Right kidney (tissue), 1 donor: Measurements from ENCODE around the gene CUL4A.
A peak's percentile ranks its signal among the peaks of the same experiment; 100 is the strongest.
"Not testable (repeated sequence)": the region's sequence is repeated elsewhere in the genome, so short reads cannot be mapped to it uniquely, and the experiment has no call there.

ENCODE experiments used
- DNase-seq: peaks from one replicate; pipeline ENCODE4 v3.0.0-alpha.2; 2016

The CUL4A gene

DNA sequence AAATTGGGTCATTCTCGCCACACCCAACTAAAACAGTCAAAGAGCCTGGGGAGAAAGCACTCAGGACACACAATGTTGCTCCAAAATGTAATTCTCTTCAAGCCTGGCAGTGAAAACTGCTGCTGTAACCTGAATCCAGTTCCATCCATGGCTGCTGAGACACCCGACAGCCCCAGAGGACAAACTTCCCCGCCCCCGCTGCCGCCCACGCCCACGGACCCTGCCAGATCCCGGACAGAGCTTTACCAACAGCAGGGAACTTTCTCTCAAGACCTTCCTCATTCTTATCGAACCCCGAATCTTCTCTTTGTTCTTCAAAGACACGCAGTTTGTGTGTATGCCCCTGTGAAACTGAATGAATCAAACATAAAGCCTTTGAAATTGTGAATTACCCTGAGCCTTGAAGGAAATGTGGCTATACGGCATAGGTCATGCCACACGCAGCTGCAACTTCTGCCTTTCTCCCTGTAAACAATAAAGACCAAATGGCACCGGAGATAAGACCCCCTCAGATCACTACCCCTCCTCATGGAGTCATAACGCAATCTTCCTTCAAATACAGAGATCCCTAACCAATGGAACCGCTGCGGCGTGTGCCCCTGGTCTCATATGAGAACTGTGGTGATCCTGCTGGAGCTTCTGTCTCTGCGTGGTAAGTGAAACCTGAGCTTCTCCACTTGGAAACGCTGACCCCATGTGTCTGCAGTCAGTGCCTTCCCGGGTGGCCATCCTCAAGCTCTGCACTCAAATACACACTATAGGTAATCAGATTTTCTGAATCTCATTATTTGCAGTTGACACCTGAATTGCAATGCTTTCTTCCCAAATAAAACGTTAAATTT lies 82.8 kb downstream of the CUL4A start:
- peak; percentile 61 for DNase-seq

DNA sequence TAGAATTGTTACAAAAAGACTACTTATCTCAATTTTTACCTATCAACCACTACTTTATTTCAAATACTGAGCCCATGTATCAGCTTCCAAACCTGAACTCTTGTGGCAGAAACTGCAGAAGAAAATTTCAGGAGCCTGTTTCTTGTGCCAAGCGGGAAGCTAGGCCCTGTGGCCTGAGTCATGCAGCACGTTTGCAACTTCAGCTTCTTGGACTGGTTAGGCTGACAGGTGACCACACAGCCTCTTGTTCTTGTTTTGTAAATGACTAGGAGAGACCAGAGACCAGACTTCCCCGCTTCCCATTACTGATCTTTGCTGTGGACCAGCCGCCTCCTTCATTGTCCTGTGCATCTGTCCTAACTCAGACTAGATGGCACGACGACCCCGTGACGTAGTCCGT lies 84.3 kb downstream of the CUL4A start:
- no peak for DNase-seq

DNA sequence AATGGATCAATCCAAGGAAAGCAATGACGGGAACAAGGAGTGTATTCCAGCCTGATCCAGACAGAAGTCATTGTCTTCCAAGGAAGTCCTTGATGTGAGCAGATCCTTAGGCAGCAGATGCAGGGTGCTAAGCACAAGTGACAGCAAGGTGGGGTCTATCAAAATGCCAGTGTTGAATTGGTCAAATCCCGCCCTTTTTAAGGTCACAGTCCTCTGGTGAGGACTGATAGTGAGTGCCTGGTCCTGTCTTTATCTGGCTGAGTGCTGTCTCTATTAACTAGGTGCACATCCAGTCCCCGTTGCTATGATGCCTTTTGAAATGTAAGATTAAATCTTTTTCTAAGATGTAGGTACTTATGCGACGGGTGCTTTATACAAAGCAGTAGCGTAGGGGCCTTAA lies 86.4 kb downstream of the CUL4A start:
- no peak for DNase-seq

DNA sequence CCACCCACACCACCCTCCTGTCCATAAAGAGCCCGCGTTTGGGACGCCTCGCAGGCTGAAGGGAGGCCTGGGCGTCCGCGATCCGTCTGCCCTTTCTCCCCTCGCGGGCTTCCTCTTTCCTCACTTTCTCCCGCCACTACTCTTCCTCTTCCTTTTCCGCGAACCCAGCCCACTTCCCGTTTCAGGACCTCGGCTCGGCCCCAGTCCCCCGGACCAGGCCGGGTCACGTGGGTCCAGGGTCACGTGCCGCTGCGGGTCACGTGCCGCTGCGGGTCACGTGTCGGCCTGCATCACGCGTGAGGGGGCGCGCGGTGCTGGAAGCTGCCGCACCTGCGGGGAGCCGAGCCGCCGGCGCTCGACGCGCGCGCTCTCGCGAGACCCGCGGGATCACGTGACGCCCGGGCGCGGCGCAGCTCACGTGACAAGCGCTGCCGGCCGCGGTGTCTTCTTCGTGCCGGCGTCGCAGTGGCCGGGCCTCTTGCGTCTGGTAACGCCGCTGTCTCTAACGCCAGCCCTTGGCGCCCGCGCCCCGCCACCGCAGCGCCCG lies 87.5 kb downstream of the CUL4A start, which contains the start of gene LAMP1:
TSS of gene LAMP1 (plus strand) at position 417 of the 547 bp plus-strand sequence. CDS start 196 bp downstream, outside the sequence.
- peak; percentile 99 for DNase-seq

DNA sequence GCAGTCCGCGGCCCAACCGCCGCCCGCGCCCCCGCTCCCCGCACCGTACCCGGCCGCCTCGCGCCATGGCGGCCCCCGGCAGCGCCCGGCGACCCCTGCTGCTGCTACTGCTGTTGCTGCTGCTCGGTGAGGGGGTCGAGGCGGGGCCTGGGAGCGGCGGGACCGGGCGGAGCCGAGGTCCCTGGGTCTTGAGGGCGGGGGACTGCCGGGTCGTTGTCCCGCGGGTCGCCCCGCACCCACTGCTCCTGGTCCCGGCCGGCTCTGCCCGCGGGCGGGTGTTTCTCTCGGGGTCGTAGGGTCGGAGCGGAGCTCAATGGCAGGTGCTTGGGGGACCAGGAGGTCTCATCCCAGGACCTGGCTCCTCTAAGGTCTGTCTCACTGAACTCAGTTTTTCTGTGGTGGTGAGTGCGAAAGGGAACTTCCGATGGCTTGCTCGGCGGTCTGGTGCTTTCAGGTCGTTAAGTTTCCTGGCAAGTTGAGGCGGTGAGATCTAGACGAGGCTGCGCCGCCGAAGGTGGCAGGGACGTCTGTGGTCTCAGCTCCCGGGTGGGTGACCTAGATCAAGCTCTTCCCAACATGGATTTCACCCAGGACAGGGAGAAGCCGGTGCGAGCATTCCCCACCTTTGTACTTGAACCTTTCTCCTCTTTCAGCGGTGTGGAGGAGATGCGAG lies 88.1 kb downstream of the CUL4A start:
- DNase-seq, result peak; percentile 55

DNA sequence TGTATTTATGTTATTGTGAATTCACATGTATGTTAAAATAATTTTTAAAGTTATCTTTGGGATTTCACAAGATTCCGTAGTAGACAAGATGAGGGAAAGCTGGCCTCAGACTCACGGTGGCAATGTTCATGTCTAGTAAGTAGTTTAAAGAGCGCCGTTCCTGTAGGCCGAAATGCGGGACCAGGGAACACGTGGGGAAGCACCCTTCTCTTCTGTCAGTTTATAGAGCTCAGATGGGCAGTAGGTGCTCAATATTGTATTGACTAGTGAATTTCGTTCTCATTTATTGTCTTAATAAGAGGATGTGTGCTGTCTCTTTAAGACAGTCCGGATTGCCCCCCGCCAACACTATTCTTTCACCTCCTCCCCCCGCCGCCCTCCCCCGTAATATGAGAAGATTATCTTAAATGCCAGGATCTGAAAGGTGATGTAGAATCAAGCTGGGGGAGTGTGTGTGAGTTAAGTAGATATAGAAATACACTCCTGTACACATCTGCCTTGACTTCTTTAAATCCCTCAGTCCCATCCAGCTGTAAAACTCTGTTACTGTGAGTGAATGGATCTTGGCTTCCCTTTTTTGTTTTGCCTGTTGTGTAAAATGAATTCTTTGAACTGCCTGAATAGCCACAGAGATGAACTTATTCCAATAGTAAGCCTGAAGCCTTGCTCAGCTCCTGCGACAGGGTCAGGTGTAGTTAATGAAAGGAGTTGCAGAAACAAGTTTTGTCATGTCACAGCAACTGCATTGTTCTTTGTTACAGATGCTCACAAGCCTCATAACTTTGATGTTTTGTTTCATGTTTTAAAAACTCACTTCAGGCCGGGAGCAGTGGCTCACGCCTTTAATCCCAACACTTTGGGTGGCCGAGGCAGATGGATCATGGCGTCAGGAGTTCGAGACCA lies 88.9 kb downstream of the CUL4A start:
- no peak for DNase-seq

DNA sequence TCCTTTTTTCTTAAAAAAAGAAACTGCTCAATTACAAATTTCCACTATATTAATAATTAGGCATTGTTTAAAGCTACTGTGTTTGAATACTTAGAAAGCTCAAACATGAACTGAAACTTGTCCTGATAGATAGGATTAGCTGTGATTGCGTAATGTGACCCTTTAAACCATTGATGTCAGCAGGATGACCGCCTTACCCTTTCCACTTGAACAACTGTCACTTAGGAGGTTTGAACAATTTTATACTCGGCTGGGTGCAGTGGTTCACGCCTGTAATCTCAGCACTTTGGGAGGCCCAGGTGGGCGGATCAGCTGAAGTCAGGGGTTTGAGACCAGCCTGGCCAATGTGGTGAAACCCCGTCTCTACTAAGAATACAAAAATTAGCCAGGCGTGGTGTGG lies 90.5 kb downstream of the CUL4A start:
- no peak for DNase-seq

DNA sequence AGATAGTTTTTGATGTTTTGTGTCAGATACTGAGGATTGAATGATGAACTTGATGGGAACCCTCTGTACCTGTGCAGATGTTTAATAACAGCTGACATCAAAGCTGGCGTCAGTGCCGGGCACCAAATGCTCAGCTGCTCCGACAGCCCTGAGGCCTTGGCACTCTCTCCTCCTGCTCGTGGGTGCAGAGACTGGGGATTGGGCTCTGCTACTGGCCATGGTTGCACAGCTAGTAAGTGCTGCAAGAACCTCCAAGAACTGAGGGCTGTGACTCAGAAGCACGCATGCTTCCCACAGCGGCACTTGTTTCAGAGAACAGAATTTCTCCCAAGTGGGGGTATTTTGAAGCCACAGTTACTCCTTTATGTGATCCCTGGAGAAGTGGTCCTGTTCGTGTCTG lies 93.6 kb downstream of the CUL4A start:
- DNase-seq, result no peak

DNA sequence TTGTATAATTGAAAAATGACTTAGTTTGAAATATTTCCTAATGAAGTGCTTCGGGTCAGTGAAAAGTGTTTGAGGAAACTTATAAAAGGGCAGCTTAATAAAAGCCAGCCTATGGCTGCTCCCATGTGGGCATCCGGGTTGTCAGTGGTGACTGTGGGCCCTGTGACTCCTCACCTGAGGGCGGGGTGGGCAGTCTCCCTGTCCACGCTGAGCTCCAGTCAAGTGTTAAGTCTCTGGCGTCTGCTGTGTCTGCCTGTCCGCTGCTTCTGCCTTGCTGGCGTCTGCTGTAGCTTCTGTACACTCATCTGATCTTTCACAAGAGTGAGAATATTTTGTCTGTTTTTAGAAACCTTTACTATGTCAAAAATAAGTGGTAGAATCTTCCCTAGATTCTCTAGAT lies 94.7 kb downstream of the CUL4A start:
- no peak for DNase-seq

DNA sequence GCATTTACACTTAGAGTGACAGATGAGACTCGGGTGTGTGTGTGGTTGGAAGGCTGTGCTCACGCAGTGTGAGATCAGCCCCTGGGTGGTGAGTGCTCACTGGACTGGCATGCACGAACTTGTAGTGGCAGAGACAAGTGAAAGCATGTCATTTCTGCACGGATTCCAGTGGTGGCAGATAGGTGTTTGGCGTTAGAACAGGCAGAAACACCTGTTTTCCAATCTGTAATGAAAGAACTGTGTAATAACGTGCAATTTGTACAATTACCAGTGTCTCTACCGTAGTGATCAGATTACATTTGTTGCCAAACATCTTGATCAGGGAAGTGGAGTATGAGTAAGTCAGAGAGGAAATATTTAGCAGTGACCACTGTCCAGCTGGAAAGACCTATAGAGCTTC lies 95.8 kb downstream of the CUL4A start:
- no peak for DNase-seq

DNA sequence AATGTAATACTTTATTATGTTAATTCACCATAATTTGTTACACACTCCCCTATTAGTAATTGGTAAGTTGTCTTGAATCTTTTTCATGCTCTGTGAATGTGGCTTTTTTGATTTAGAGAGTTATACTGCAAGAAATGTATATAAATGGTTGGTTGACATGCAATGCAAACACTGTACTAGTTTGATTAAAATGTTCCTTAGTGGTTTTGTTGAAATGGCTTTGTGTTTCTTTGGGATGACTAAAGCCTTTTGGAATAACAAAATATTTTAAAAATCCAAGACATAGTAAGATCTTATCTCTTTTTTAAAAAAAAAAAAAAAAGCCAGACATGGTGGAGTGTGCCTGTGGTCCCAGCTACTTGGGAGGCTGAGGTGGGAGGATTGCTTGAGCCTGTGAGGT lies 98.1 kb downstream of the CUL4A start:
- no peak for DNase-seq

DNA sequence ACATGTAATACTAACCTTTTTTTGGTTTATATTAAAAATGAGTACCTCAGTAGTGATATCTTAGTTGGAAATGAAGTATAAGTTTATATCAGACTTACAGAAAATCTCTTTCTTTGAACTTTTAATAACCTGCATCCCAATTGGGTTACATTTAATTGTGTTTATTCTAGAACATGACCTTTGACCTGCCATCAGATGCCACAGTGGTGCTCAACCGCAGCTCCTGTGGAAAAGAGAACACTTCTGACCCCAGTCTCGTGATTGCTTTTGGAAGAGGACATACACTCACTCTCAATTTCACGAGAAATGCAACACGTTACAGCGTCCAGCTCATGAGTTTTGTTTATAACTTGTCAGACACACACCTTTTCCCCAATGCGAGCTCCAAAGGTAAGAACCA lies 100.1 kb downstream of the CUL4A start:
- DNase-seq, result no peak

DNA sequence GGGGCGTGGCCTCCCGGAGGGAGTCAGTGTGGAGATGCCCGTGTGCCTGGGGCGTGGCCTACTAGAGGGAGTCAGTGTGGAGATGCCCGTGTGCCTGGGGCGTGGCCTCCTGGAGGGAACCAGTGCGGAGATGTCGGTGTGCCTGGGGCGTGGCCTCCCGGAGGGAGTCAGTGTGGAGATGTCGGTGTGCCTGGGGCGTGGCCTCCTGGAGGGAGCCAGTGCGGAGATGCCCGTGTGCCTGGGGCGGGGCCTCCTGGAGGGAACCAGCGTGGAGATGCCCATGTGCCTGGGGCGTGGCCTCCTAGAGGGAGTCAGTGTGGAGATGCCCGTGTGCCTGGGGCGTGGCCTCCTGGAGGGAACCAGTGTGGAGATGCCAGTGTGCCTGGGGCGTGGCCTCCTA lies 104.7 kb downstream of the CUL4A start:
- not testable (repeated sequence) for DNase-seq

DNA sequence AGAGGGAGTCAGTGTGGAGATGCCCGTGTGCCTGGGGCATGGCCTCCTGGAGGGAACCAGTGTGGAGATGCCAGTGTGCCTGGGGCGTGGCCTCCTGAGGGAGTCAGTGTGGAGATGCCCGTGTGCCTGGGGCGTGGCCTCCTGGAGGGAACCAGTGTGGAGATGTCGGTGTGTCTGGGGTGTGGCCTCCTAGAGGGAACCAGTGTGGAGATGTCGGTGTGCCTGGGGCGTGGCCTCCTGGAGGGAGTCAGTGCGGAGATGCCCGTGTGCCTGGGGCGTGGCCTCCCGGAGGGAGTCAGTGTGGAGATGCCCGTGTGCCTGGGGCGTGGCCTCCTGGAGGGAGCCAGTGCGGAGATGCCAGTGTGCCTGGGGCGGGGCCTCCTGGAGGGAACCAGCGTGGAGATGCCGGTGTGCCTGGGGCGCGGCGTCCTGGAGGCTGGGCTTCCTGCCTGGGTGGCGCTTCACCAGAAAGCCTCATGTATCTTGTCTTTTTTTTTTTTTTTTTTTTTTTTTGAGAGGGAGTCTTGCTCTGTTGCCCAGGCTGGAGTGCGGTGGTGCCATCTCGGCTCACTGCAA lies 105.6 kb downstream of the CUL4A start:
- not testable (repeated sequence) for DNase-seq

DNA sequence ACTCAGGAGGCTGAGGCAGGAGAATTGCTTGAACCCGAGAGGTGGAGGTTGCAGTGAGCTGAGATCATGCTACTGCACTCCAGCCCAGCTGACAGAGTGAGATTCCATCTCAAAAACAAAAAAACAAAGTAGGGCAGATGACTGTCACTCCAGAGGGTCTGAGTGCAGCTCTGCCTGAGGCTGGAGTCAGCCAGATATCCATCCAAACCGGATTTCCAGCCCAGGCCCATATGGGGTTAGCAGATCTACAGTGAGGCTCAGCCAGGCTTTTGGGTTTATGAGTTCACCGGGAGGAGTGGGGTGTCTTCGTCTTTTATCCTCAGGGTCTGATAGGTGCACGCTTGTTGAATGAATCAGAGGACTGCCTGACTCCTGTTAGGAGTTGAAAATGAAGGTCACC lies 106.6 kb downstream of the CUL4A start:
- no peak for DNase-seq
